Fibroblast of gingiva (primary cell): ENCODE measurements around the gene ABCG2.
A peak's percentile ranks its signal among the peaks of the same experiment; 100 is the strongest.

Experiments
- DNase-seq: peaks from one replicate; pipeline ENCODE4 v3.0.0-alpha.2; 2011; ENCODE audit warnings: low read depth

ABCG2 gene

DNA sequence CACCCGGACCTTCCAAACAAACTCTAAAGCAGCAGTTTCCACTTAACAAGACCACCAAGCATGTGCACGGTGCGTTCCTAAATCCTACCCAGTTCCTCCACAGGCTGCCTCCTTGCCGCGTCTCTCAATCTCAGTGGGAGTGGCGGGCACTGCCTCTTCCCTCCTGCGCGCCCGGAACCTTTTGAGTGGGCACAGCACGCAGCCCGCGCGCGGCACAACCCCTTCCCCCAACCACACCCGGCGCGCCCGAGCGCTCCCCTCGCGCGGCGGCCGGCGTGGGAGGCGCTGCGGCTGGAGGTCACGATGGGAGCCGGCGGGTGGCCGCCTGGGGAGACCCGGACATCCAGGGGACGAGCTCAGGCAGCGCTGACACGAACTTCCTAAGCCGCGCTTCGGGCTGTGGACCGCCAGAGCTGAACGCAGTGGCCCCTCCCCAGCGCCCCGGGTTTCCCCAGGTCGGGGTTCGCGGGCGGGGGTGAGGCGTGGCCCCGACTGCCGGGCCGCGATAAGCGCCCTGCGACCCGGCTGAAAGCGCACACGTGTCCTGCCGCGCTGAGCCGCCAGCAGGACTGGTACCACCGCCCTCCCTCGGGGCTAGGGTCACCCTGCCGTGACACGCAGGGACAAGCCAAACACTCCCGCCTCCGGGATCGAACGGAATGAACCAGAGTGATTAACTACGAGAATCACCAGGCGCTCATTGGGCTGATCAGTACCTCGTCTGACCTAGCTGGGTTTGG is at the start of gene ABCG2:
ABCG2 (minus strand) TSS at position 151 of the 740 bp plus-strand sequence. CDS start 18,644 bp downstream, outside the sequence.
- DNase-seq: peak; percentile 22

DNA sequence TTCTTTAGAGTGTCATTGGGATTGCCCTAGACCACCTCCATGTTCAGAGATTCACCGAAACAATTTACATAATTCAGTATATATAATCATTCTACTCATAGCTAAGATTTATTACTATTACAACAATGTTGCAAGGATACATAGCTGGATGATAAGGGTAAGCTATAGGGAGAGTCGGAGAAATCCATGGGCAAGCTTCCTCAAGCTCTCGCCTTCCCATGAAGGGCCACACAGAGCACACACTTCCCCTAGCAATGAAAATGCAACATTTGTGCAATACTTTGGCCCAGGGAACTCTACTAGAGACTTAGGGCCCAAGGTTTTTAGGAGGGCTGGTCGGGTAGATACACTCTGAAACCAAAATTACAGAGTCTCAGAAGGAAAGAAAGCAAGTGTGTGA is 49.7 kb upstream of the ABCG2 start:
- no peak for DNase-seq

DNA sequence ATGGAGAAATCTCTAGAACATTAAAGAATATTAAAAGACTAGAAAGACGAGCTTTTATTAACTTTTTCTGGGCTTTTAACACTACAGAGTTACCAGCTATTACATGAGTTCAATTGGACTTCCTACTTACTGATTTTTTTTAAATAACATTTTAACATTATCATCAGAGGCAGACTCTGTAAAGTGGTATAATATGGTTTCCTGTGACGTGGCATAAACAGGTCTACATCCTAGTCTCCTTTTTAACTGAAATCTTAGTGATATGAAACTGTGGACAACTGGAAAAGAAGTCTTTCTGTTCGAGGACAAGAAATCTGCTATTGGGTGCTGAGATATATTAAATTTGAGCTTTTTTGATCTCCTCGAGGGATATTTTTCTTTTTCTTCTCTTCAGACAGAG is 48.7 kb upstream of the ABCG2 start:
- no peak for DNase-seq

DNA sequence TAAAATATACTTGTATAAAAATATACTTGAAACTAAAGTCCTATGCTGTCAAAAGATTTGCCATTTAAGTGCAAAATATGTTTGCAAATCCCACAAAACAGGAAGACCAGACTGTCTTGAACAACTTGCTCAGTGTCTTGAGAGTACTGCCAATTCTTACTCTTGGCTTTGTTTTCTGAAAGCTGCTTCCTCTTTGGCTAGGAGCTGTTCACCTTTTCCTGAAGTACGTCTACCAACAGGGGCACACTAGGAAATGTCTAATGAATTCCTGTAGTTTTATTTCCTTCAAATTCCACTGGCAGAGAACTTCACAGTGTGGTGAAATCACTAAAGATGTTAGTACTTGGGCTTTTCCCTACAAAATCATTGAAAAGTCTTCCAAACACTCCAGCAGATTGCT is 46.4 kb upstream of the ABCG2 start:
- DNase-seq: no peak

DNA sequence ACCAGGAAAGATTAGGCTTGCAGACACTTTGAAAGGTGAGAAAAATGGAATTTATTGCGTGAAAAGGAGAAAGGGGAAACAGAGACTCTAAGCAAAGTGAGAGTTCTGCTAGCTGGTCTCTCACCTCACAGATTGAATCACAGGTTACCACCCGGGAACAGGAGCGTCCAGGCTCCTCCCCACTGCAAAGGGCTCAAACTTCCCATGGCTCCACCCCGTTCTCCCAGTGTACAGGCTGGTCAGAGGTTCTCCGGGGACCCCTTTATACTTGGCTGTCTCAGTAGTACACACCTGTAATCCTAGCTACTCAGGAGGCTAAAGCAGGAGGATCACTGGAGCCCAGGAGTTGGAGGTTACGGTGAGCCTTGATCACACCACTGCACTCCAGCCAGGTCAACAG is 44.0 kb upstream of the ABCG2 start:
- no peak for DNase-seq

DNA sequence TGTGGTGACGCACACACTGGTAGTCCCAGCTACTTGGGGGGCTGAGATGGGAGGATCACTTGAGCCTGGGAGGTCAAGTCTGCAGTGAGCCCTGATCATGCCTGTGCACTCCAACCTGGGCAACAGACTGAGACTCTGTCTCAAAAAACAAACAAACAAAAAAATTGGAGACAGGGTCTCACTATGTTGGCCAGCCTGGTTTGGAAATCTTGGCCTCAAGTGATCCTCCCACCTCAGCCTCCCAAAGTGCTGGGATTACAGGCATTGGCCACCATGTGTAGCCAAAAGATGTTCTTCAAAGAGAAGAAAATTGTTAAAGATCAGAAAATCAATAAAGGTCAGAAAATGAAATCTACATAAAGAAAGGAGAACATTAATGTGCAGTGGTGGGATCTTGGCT is 41.7 kb upstream of the ABCG2 start:
- DNase-seq: no peak

DNA sequence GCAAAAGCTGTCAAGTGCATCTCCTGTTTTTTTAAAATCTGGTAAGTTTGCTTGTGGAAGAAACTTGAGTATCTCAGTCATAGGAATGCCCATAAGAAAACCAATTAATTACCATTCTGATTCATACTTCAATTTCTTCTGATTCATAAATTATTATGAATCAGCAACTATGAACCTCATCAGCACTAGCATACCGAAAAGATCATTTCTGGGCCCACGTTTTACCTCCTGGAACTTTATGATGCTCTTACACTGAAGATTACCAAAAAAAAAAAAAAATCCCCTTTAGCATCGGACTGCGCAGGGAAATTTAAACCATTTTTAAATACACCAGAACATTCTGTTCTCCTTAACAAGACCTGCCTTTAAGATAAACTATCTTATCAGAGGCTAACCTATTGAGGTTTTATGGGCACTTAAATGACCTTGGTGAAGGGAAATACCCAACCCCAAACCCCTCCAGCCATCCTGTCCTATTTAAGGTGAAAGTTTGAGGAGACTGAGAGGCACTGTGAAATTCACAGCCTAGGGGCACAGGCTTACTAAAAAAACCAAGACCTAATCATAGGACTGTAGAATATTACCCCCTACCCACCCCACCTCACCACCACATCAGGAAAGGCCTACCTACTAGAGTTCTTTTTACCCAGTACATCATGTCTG is 38.2 kb upstream of the ABCG2 start:
- DNase-seq: no peak

DNA sequence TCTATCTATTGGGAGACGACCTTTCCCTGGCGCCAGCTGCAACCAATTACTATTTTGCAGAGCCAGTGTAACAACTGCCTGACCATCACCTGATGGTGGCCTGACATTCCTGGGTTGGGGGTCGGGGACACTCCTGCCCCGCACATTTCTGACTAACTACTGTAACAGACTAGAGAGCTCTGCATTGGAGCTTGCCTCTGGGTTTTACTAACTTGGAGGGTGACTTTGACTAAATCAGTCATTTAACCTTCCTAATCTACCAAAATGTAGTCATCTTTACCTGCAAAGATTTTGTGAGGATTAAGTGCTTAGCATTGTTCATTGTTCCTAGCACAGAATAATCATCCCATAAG is 37.5 kb upstream of the ABCG2 start:
- DNase-seq: no peak

DNA sequence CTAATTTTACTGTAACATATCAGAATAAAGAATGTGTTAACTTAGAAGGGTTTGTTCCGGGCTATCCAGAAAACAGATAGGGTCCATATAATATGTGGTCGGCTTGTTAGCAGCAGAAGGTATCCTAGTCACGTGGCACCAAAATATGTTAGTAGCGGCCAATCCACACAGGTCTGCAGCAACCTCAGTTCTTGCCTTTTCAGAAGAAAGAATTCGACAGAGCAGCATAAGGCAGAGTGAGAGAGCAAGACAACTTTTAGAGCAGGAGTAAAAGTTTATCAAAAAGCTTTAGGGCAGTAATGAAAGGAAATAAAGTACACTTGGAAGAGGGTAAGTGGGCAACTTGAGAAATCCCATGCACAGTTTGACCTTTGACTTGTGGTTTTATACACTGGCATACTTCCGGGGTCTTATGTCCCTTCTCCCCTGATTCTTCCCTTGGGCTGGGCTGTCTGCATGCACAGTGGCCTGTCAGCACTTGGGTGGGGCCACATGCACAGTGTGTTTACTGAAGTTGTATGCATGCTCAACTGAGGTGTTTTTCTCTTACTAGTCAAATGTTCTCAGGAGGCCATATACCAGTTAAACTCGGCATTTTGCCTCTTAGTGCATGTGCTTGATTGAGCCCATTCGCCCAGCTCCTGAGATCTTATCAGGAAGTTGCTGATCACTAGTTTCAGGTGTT is 37.0 kb upstream of the ABCG2 start:
- DNase-seq: no peak

DNA sequence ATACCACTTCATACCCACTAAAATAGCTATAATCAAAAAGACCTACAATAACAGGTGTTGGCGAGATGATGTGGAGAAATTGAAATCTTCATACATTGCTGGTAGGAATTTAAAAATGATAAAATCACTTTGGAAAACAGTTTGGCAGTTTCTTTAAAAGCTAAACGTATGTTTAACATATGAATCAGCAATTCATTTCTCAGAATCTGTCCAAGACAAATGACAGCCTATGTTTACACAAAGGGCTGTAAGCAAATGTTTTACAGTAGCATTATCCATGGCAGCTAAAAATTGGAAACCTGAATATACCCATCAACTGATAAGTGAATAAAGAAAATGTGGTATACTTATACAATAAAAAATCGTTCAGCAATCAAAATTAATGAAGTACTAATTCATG is 33.0 kb upstream of the ABCG2 start:
- no peak for DNase-seq

DNA sequence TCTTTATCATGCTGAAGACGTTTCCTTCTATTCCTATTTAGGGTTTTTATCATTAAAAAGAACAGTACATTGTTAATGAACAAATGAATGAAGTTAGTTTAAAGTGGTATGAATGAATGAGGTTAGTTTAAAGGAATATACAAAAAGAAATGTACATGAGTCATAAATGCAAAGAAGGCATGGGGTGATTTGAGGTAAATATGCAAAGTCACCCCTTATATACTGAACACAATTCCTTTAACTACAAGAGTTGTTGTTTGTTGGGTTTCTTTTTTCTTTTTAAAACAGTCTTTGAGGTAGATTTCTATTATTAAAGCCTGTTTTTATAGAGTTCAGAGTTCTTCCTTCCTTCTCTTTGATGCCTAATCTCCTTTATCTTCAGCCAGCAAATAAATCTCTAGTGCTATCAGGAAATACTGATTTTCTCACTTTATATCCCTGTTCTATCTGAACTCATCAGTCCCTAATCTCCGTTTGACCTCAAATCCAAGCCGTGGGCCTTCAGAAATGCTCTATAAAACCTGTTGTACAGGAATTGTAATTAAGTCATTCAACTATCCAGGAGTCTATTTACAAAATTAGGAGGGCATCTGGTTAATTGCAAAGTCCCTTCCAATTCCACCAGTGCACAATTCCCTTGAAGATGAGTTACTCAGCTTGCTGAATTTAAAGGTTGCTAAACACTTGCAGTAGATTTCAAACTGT is 31.6 kb upstream of the ABCG2 start:
- DNase-seq: no peak

DNA sequence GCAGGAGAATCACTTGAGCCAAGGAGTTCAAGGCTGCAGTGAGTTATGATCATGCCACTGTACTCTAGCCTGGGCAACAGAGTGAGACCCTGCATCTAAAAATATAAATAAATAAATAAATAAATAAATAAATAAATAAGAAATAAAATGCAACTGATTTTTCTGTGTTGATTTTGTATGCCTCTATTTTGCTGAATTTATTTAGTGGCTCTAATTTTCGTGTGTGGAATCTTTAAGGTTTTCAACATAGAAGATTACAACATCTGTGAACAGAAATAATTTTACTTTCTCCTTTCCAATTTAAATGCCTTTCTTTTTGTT is 30.9 kb upstream of the ABCG2 start:
- no peak for DNase-seq

DNA sequence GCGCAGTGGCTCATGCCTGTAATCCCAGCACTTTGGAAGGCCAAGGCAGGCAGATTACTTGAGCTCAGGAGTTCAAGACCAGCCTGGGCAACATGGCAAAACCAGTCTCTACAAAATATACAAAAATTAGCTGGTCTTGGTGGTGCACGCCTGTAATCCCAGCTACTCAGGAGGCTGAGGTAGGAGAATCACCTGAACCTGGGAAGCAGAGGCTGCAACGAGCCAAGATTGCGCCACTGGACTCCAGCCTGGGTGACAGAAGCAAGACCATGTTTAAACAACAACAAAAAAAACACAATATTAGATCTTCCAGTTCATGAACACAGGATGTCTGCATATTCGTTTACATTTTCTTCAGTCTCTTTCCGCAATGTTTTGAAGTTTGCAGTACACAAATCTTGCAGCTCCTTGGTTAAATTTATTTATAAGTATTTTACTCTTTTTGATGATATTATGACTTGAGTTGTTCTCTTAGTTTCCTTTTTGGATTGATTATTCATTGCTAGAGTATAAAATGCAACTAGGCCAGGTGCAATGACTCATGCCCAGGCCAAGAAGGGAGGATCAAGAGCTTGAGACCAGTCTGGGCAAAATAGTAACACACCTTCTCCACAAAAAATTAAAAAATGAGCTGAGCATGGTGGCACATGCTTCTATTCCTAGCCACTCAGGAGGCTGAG is 30.4 kb upstream of the ABCG2 start:
- no peak for DNase-seq

DNA sequence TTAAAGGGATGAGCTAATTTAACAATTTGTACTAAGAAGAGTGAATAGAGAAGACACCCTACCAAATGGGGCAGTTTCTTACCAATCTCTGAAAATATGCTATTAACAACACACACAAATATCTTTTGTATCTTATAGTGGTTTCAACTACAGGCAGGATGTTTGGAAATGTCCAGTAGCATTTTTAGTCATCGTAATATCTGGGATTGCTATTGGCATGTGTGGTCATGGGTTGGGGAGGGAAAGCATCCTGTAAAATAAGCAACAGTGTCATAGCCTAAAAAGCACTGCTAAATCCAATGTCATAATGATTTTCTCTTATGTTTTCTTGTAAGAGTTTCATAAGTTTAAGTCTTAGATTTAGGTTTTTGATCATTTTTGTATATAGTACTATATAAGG is 29.3 kb upstream of the ABCG2 start:
- DNase-seq: no peak

DNA sequence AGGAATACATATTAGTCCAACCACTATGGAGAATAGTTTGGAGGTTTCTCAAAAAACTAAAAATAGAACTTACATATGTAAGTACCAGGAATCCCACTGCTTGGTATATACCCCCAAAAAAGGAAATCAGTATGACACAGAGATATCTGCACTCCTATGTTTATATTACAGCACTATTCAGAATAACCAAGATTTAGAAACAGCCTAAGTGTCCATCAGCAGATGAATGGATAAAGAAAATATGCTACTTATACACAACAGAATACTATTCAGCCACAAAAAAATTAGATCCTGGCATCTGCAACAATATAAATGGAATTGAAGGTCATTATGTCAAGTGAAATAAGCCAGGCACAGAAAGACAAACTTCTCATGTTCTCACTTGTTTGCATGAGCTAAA is 27.5 kb upstream of the ABCG2 start:
- DNase-seq: no peak

DNA sequence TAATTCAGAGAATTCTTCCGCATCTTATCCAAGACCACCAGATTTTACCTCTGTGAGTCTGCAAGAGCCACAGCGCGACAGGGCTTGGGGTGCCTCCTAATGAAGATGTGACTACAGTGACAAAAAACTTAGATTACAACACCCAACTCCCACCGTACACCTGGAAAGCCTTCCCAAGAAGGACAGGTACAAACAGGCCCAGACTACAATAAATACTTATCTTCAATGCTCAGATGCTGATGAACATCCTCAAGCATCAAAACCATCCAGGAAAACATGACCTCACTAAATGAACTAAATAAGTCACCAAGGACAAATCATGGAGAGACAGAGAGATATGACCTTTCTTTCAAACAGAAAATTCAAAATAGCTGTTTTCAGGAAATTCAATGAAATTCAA is 20.8 kb upstream of the ABCG2 start:
- no peak for DNase-seq

DNA sequence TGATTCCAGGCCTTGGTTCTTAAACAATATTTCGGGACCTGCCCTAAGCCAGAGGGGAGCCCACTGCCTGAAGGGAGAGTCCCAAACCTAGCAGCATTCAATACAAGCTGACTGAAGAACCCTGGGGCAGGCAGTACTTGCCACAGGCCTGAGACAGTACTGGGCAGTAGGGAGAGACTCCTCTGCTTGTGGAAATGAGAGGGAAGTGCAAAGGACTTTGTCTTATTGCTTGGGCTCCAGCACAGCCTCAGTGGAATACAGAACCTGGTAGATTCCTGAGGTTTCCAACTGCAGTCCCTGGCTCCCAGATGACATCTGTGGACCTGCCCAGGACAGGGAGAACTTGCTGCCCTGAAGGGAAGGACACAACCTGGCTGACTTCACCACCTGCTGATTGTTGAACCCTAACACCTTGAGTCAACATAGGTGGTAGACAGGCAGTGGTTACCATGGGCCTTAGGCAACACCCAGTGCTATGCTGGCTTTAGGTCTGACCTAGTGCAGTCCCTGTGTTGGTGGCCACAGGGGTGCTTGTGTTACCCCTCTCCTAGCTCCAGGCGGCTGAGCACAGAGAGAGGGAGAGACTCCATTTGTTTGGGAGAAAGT is 20.3 kb upstream of the ABCG2 start:
- DNase-seq: no peak

DNA sequence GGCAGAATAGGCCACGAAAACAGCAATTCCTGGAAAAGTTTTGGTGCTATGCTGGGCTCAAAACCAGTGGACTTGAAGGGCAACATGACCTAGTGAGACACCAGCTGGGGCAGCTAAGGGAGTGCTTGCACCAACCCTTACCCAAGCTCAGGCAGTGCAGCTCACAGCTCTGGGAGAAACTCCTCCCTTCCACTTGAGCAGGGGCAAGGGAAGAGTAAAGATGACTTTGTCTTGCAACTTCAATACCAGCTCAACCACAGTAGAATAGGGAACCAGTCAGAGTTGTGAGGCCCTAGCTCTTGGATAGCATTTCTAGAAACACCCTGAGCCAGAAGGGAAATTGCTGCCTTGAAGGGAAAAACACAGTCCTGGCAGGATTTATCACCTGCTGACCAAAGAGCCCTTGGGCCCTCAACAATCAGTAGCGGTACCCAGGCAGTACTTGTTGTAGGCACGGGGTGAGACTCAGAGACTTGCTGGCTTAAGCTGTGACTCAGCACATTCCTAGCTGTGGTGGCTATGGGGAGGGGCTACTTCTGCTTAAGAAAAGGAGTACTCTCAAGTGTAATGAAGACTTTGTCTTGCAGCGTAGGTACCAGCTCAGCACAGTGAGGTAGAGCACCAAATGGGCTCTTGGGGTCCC is 19.7 kb upstream of the ABCG2 start:
- DNase-seq: peak; percentile 61

DNA sequence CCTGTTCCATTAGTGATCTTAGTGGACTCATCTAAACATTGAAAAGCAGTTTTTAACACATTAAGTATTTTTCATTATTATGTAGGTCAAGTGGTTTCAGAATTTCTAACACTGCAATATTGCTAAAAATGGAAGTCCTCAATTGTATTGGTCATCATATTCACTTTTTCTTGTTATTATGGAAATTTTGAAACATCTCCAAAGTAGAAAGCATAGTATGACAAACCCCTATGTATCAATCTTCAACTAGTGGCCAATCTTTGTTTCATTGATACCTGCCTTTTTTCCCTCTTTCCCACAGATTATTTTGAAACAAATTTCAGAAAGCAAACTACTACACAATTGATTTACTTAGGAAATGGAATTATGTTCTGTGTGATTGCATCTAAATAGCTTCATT is 14.5 kb upstream of the ABCG2 start:
- no peak for DNase-seq

DNA sequence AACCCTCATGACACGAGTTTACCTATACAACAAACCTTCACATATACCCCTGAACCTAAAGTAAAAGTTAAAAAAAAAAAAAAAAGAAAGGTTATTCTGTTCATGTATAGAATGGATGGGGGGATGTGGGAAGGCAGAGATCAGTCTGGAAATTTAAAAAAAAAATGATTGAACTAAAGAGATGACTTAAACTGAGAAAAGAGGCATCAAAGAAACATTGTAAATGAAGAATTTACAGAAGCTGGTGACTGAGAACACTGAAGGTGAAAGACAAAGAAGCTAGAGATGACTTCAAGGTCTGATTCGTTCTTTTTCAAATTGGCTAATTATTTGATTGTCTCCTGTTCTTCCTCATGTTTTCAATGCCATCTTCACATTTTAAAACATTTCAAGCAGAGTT is 12.8 kb upstream of the ABCG2 start:
- no peak for DNase-seq

DNA sequence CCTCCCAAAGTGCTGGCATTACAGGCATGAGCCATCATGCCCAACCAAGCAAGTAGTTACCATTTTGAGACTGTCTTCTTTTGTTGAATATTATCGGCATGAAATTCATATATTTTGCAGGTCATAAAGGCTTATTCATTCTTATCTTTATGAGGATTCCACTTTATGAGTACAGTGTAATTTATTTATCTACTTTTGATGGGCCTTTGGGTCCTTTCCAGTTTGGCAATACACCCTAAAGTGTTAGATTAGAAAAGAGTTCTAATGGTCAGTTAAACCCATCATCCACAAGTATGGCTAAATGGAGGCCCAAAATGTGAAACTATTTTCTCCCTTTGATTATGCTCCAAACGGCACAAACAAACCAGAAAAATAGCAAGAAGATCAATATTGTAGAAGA is 10.9 kb upstream of the ABCG2 start:
- DNase-seq: no peak

DNA sequence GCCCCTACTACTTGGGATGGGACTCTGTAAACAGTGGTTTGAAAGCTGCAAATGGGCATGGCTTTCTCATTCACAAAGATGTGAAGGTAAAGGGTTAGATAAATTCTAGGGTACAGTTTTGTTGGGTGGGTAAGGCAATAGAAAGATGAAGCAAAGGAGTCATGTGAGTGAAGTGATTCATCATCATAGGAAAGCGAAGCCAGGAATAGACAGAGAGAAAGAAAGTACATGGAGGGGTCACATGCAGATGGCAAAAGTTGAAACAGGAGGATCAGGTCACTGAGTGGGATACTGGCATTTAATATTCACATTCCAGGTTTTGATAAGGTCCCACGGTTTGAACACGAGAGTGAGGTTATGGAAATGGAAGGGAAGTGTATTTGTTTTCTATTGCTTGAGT is 8.2 kb upstream of the ABCG2 start:
- DNase-seq: no peak
